HPDE6-E6E7 (cell line): ENCODE measurements around the gene IFNAR1.
A peak's percentile ranks its signal among the peaks of the same experiment; 100 is the strongest.
"Not testable (repeated sequence)": the region's sequence is repeated elsewhere in the genome, so short reads cannot be mapped to it uniquely, and the experiment has no call there.

Source experiments
- DNase-seq: peaks from one replicate; pipeline ENCODE4 v3.0.0; 2011; ENCODE audit warnings: missing footprints; ENCODE audit errors: extremely low spot score

Gene IFNAR1

DNA sequence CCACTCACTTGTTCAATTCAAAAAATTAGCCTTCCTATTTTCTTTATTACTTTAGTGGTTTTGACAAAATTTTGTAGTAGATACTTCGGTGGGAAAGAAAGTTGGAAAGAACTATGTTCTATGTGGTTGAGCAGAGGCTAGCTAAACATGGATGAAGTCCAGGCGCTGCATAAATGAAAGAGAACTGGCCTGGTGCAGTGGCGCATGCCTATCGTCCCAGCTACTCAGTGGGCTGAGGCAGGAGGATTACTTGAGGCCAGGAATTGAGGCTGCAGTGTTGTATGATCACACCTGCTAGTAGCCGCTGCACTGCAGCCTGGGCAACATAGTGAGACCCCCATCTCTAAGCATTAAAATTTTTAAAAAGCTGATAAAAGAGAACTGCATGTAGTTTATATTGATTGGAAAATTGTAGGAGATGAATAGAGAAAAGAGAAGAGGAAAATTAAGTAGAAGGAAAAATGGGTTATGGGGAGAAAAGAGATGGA is 21.0 kb downstream of the IFNAR1 start:
- no peak for DNase-seq

DNA sequence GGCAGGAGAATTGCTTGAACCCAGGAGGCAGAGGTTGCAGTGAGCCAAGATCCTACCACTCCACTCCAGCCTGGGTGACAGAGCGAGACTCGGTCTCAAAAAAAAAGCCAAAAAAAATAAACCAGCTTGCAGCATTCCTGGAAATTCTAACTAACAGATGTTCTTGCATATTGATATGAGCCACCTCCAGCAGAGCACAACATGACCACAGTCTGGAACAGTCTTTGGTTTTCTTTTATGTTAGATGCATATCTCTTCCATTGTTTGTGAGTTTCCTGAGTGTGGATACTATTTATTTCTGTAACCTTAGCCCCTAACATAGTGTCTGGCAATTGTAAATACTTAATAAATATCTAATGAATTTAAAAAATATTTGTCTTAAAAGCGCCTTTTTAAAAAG is 23.9 kb downstream of the IFNAR1 start:
- no peak for DNase-seq

DNA sequence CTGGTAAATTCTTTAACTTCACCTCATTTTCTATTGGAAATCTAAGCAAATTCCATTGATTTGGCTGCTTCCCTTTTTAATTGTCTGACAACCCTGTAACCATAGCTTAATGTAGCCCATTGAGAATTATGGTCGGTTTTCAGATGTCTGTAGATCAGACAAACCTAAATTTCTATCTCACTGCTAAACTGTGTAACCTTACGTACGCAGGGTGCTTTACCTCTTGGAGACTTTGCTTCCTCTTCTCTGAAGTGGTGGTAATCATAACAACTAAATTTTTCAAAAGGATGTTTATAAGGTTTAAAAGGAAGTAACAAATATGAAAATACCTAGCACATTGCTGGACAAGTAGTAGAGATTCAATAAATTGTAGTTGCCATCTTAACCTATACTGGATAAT is 25.9 kb downstream of the IFNAR1 start:
- no peak for DNase-seq

DNA sequence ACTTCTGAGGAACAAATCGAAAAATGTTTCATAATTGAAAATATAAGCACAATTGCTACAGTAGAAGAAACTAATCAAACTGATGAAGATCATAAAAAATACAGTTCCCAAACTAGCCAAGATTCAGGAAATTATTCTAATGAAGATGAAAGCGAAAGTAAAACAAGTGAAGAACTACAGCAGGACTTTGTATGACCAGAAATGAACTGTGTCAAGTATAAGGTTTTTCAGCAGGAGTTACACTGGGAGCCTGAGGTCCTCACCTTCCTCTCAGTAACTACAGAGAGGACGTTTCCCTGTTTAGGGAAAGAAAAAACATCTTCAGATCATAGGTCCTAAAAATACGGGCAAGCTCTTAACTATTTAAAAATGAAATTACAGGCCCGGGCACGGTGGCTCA is 30.6 kb downstream of the IFNAR1 start:
- DNase-seq: no peak

DNA sequence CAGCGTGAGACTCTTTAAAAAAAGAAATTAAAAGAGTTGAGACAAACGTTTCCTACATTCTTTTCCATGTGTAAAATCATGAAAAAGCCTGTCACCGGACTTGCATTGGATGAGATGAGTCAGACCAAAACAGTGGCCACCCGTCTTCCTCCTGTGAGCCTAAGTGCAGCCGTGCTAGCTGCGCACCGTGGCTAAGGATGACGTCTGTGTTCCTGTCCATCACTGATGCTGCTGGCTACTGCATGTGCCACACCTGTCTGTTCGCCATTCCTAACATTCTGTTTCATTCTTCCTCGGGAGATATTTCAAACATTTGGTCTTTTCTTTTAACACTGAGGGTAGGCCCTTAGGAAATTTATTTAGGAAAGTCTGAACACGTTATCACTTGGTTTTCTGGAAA is 31.2 kb downstream of the IFNAR1 start:
- DNase-seq: no peak

DNA sequence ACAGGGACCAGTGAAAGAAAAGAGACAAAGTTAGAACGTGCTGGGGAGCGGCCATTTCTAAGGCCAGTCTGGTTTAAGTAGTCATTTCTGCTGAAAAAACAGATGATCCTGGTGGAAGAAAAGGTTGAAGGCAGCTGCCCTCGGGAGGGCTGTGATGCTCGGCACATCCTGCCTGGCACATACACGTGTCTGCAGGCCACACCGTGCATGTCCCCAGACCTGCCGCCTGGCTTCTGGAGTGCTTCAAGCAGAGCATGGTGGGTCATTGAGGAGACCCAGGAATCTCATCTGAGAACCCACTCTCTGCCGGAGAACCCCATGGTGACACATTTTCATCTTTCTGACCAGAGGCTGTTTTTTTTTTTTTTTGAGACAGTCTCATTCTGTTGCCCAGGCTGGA is 32.4 kb downstream of the IFNAR1 start:
- DNase-seq: no peak

DNA sequence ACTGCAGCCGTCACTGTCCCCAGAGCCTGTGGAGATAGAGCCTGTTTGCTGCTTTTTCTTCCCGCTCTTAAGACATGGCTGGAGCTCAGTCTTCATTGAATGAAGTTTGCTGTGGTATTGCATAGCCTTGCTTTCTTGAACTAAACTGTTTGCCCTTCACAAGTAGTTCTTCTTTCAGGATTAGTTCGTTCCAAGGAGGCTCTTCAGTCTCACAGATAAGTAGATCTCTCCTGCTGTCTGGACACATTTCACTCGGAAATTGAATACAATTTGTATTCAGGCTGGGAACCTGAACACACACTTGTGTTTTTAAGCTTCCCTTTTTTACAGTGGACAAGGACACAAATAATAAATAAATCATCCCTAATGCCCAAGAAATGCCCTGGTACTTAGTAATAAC is 34.7 kb downstream of the IFNAR1 start:
- DNase-seq: no peak

DNA sequence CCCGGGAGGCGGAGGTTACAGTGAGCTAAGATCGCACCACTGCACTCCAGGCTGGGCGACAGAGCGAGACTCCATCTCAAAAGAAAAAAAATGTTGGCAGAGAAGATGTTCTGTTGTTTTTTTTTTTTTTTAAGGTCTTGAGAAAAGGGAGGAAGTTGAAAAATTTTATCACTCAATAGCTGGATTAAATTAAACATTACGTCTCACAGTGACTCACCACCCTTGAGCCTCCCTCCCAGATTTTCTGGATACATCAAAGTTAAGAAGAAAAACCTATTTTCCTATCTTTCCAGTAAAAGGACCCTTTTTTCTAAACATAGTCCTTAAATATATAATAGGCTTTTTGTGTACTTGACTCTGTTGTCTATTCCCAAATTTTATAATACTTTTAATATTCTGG is 35.5 kb downstream of the IFNAR1 start:
- DNase-seq: no peak

DNA sequence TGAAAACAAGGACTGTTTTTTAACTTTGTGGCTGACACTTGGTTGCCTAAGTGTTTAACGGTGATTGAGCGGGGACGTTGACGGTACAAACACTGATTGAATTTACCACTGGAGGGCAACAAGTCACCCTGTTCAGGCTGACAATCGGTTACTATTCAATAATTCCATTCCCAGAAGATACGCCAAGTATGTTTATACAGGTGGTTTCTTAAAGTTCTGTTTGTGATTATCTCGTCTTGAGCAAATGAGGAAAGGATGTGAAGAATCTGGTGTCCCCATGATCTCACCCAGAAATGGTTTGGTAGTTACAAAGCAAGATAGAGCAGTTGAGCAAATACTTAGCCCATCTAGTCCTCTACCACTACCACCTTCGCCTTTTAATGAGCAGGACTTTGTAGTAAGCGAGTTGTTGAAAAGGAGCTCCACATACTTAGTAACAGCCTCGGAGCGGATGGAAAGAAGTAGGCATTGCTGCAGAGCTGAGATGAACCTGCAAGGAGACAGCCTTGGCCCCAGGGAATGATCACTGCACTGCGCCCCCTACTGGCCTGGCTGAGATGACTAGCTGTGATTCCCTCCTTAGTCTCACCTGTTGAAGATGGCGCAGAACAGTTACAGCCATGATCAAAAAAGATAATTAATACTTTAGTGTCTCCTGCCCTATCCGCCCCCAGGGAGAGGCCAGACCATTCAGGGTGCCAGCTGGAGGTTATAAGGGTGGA is 36.3 kb downstream of the IFNAR1 start:
- peak; percentile 71 for DNase-seq

DNA sequence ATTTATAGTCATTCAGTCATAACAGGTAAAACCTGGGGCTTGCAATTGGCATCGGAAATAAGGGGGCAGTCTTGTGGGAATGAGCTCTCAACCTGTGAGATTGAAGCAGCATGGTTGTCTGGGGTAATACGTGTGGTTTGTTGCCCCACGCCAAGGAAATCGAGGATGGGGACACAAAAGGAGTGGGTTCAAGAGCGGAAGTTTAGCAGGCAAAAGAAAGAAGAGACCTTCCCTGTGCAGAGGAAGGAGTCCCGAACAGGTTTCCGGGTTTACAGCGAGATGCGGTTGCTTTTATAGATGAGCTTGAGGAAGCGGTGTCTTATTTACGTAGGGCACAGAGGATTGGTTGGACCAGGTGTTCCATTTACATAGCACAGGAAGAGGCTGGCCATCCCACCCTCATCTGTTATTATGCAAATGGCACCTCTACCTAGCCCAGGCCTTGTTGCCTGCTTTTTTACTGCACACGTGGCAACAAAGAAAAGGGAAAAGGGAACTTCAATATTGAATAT is 37.3 kb downstream of the IFNAR1 start:
- no peak for DNase-seq

DNA sequence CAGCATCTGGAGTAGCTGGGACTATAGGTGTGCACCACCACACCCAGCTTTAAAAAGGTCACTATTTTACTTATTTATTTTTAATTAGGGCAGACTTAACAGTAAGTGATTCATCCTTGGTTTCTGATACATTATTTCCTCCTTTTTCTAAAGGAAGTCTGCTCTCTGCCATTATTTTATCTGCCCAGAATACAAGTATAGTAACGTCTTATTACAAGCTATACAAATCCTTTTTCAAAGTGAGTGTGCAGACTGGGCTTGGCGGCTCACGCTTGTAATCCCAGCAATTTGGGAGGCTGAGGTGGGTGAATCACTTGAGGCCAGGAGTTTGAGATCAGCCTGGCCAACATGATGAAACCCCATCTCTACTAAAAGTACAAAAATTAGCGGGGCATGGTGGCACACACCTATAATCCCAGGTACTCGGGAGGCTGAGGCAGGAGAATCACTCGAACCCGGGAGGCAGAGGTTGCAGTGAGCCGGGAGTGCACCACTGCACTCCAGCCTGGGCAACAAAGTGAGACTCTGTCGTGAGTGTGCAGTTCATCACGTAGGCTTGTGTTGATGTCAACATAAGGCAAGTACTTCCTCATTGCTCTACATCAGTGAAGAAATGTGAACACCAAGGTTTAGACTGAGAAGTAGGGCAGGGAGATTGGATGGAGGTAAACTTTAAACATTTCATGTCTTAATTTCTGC is 39.3 kb downstream of the IFNAR1 start:
- DNase-seq: not testable (repeated sequence)

DNA sequence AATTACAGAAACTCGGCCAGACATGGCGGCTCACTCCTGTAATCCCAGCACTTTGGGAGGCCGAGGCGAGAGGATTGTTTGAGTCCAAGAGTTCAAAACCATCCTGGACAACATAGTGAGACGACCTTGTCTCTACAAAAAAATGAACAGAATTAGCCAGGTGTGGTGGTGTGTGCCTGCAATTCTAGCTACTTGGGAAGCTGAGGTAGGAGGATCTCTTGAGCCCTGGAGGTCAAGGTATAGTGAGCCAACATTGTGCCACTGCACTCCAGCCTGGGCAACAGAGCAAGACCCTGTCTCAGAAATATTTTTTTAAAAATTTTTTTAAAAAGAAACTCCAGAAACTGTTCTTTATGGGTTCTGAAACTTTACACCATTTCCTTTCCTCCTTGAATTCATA is 40.1 kb downstream of the IFNAR1 start:
- no peak for DNase-seq

DNA sequence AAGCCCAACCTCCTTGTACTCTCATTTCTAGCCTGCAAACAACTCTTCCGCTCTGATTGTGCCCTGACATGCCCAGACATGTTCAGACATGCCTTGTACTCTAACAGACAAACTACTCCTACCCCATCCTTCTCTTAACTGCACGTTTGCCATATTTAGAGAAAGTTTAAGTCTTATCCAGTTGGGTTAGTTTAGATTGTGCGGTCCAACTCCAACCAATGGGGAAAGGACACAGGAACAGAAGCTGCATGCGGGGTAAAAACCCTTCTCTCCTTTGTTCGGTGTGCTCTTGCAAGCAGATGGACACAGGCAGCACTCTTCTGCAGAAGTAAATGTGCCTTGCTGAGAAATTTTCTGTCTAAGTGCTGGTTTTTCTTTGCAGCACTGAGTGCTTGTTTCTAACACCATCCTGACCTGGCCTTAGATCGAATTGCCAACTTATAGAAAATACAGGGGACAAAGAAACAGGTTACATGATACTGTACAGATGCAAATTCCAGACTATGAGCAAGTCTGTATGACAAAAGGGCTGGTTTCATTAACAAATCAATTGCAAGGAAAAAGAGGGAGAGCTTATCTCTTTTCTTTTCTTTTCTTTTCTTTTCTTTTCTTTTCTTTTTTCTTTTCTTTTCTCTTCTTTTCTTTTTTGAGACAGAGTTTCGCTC is 42.7 kb downstream of the IFNAR1 start:
- no peak for DNase-seq

DNA sequence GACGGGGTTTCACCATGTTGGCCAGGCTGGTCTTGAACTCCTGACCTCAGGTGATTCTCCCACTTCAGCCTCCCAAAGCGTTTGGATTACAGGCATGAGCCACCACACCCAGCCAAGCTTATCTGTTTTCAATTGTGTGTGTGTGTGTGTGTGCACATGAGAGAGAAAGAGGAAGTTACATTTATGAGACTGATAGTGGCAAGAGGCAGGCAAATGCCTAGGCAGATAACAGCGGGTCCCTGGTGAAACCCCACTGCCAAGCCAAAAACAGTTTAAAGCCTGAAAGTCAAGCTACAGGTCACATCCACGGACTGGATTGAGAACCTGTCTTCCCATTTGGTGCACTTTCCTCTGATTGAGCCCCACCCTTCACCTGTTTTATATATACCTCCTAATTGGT is 43.4 kb downstream of the IFNAR1 start:
- no peak for DNase-seq

DNA sequence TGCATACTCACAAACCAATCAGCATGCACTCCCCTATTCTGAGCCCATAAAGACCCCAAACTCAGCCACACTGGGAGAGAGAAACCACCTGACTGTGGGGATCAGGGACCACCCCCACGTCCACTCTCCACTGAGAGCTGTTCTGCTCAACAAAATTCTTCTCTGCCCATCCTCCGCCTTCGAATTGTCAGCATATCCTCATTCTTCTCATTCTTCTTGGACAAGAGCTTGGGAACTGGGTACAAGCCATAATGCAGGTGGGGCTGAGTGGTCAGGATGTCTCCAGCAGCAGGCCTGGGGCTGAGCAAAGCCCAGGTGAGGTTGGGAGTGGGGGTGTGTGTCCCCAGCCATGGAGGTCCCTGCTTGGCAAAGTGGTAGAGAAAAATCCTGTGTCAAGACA is 43.8 kb downstream of the IFNAR1 start:
- no peak for DNase-seq

DNA sequence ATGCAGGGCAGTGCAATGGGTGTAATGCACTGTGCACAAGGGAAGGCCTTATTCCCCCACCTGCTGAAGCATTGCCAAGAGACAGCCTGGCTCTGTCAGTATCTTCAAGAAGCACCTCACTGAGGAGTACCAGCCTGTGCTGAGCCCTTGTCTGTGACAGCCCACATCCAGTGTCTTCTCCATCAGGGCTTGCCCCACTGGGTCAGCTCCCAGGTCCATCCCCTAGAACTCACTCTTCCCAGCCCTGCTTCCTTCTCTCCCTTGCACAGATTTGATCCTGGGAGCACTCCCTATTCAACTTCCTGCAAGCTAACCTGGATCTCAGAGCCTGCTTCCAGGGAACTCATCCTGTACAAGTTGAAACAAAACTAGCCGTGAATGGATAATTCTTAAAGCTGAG is 44.8 kb downstream of the IFNAR1 start:
- DNase-seq: no peak

DNA sequence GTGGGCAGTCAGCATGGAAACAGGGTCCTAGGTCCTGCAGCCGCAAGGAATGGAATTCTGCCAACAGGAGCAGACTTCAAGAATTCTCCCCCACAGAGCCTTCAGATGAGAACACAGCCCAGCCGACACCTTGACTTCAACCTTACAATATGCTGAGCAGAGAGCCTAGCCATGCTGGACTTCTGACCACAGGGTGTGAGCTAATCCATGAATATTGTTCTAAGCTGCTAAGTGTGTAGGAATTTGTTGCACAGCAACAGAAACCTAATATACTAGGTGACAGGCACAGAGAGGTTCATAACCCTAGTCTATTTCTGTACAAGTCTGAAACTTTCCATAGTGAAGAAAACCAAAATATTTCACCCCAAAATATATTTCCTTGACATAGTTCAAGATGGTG is 45.5 kb downstream of the IFNAR1 start:
- DNase-seq: no peak

DNA sequence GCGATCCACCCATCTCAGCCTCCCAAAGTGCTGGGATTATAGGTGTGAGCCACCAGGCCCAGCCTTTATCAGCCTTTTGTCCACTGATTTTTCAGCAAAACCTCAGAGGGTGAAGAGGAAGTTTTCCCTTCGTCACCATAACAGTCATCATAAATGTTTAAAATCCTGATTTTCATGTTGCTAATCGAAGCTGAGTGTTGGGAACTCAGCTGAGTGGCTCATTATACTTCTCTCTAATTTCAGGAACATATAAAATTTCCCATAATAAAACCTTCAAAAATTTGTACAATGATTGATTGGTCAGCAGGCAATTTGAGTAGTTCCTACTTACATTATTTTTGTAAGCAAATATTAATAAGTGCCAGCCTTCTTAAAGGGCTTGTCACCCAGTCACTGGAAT is 46.6 kb downstream of the IFNAR1 start:
- DNase-seq: no peak

DNA sequence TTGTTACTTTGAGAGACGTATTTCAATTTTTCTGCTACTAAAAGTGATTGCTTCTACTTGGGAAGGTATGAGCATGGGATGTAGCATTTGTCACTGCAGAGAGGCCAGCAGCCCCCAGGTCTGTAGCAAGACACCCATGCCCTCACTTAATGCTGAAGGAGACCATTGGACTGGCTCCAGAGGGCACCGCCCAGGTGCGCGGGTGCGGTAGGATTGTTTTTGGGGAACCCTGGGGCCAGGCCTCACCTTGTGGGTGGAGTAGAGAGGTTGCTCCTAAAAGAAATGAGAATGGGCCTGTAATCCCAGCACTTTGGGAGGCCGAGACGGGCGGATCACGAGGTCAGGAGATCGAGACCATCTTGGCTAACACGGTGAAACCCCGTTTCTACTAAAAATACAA is 47.8 kb downstream of the IFNAR1 start:
- no peak for DNase-seq

DNA sequence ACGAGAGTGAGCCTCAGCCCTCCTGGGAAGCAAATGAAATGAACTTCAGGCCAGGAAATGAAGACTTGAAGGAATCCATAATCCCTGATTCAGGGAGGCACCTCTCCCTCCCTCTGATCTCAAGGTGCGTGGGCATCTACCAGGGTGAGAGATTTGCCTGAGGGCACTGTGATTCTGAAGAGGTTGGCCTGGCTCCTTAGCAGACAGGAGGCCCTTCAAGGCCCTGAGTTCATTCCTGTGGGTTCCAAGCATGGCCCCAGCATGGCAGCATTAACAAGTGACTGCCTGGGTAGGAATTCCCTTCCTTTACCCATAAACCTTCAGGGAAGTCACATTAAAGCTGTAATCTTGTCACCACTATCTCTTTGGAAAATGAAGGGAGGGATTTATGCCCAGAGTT is 48.7 kb downstream of the IFNAR1 start:
- DNase-seq: no peak

DNA sequence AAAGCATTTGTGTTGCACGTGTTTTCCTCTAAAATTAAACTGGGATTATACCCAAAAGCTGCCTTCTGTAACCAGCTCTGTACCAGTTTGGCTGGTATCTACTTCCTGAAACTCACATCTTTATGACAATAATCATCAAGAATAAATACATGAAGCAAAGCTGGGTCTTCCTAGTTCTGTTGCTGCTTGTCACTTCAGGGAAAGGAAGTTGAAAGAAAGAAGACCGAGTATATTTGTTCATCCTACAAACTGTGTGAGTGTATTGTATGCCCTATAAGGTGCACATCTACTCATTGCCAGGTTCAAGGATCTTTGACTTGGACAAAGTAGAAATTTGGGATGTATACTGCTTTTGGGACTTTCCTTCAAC is 49.3 kb downstream of the IFNAR1 start:
- no peak for DNase-seq

DNA sequence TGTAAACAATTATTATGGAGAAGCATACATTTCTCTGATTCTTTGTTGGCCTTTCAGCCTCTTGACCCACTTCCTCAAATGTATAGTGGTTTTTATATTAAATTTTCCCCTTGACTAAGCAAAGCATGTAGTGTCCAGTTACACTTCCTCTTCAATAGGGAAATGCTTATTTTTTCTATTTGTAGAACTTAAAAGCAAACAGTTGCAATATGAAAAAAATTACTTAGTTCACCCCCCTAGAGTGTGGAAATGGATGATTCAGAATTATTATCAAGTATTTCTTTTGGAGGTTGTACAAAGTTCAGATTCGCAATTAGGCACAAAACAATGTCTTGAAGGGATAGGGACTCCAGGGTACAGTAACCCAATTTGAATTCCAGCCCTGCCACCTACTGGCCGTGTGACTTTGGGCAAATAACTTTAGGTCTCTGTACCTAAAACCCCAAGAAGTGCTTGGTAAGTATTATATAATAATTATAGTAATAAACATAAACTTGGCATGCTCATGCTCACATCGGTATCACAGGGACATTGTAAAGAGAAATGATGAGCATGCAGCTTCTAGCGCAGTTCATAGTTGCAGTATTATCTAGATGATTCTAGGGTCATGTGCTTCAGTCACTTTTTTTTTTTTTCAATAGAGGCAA is 49.8 kb downstream of the IFNAR1 start:
- DNase-seq: peak; percentile 23
